ENCODE measurements around the gene DLL3.

- TF ChIP-seq CTCF (IDR thresholded peaks at IDR 0.05; ENCODE audit: poor library complexity), result no peak
- TF ChIP-seq EZH2 (IDR thresholded peaks at IDR 0.05; ENCODE audit: borderline replicate concordance), result no peak
Measured at GRCh38 chr19:39449116-39449797, 49.5 kb upstream of the DLL3 start.

Data from hepatocyte (in vitro differentiated cells).